ENCODE data around the gene LRRC74B.
"Not testable (repeated sequence)": the region's sequence is repeated elsewhere in the genome, so short reads cannot be mapped to it uniquely, and the experiment has no call there.

The LRRC74B gene

GRCh38 chr22:21078916-21079315, 33.2 kb downstream of the LRRC74B start:
- DNase-seq: no peak
- no peak overlapping the region for H3K27ac ChIP-seq
- no peak overlapping the region for H3K4me3 ChIP-seq (ENCODE audit: low read depth, low read length)
- H3K27me3 ChIP-seq (ENCODE audit: insufficient read depth, low read depth, severe bottlenecking): no peaks in the 10 kb centered on the region
- no peak for TF ChIP-seq CTCF (IDR thresholded peaks at IDR 0.05; ENCODE audit: low read depth, low read length)
- no peaks in the 10 kb centered on the region for H3K36me3 ChIP-seq
- no peaks in the 10 kb centered on the region for H3K9me3 ChIP-seq (ENCODE audit: severe bottlenecking)

- no peak overlapping the region for H3K27ac ChIP-seq
- no peaks in the 10 kb centered on the region for H3K9me3 ChIP-seq (ENCODE audit: severe bottlenecking)
- no peak for TF ChIP-seq CTCF (IDR thresholded peaks at IDR 0.05; ENCODE audit: low read depth, low read length)
- H3K27me3 ChIP-seq (ENCODE audit: insufficient read depth, low read depth, severe bottlenecking): no peaks in the 10 kb centered on the region
- no peak for DNase-seq
- H3K36me3 ChIP-seq: no peaks in the 10 kb centered on the region
- no peak overlapping the region for H3K4me3 ChIP-seq (ENCODE audit: low read depth, low read length)
Measured at GRCh38 chr22:21079493-21079892, 33.7 kb downstream of the LRRC74B start.

GRCh38 chr22:21080435-21081137, 34.8 kb downstream of the LRRC74B start:
- TF ChIP-seq CTCF (IDR thresholded peaks at IDR 0.05; ENCODE audit: low read depth, low read length): no peak
- no peak for DNase-seq
- Histone ChIP-seq H3K36me3 (no peaks in the 10 kb centered on the region), H3K27ac (no peak overlapping the region), H3K9me3 (ENCODE audit: severe bottlenecking) (no peaks in the 10 kb centered on the region), H3K27me3 (ENCODE audit: insufficient read depth, low read depth, severe bottlenecking) (no peaks in the 10 kb centered on the region), H3K4me3 (ENCODE audit: low read depth, low read length) (no peak overlapping the region)

- no peak for DNase-seq
- H3K9me3 ChIP-seq (ENCODE audit: severe bottlenecking): no peaks in the 10 kb centered on the region
- TF ChIP-seq CTCF (IDR thresholded peaks at IDR 0.05; ENCODE audit: low read depth, low read length): no peak
- no peaks in the 10 kb centered on the region for H3K27me3 ChIP-seq (ENCODE audit: insufficient read depth, low read depth, severe bottlenecking)
- H3K27ac ChIP-seq: no peak overlapping the region
- H3K4me3 ChIP-seq (ENCODE audit: low read depth, low read length): no peak overlapping the region
- no peaks in the 10 kb centered on the region for H3K36me3 ChIP-seq
Measured at GRCh38 chr22:21082248-21082647, 36.5 kb downstream of the LRRC74B start.

GRCh38 chr22:21087119-21087518, 41.4 kb downstream of the LRRC74B start:
- H3K27me3 ChIP-seq (ENCODE audit: insufficient read depth, low read depth, severe bottlenecking): no peaks in the 10 kb centered on the region
- TF ChIP-seq CTCF (IDR thresholded peaks at IDR 0.05; ENCODE audit: low read depth, low read length): no peak
- no peak overlapping the region for H3K4me3 ChIP-seq (ENCODE audit: low read depth, low read length)
- no peaks in the 10 kb centered on the region for H3K9me3 ChIP-seq (ENCODE audit: severe bottlenecking)
- no peaks in the 10 kb centered on the region for H3K36me3 ChIP-seq
- DNase-seq: no peak
- H3K27ac ChIP-seq: no peak overlapping the region

- not testable (repeated sequence) for H3K27me3 ChIP-seq (ENCODE audit: insufficient read depth, low read depth, severe bottlenecking); H3K27ac ChIP-seq; DNase-seq; H3K4me3 ChIP-seq (ENCODE audit: low read depth, low read length); H3K9me3 ChIP-seq (ENCODE audit: severe bottlenecking); H3K36me3 ChIP-seq
Measured at GRCh38 chr22:21087926-21088325, 42.2 kb downstream of the LRRC74B start.

- H3K27me3 ChIP-seq (ENCODE audit: insufficient read depth, low read depth, severe bottlenecking); DNase-seq; H3K9me3 ChIP-seq (ENCODE audit: severe bottlenecking); H3K27ac ChIP-seq; H3K36me3 ChIP-seq; H3K4me3 ChIP-seq (ENCODE audit: low read depth, low read length): not testable (repeated sequence)
Measured at GRCh38 chr22:21091220-21091619, 45.5 kb downstream of the LRRC74B start.
